Forelimb muscle (tissue), 1 donor: ENCODE results near the gene KRT82. TPM values are rescaled to one million over a fixed set of nuclear protein-coding genes. Genes with fewer than 3 reads are reported as not detected.
"Not testable (repeated sequence)": the region's sequence is repeated elsewhere in the genome, so short reads cannot be mapped to it uniquely, and the experiment has no call there.

Experiments
- DNase-seq: peaks from one replicate; pipeline ENCODE4 v3.0.0-alpha.2; 2013; ENCODE audit warnings: low read depth
- polyA plus RNA-seq: library from polyadenylated mRNA; unstranded; fragments of 120-200 nt; gene quantifications from one replicate; pipeline ENCODE4 v1.2.1, GENCODE V29; 2013; ENCODE audit not compliant: insufficient read length

KRT82 gene
- polyA plus RNA-seq = not detected

DNA sequence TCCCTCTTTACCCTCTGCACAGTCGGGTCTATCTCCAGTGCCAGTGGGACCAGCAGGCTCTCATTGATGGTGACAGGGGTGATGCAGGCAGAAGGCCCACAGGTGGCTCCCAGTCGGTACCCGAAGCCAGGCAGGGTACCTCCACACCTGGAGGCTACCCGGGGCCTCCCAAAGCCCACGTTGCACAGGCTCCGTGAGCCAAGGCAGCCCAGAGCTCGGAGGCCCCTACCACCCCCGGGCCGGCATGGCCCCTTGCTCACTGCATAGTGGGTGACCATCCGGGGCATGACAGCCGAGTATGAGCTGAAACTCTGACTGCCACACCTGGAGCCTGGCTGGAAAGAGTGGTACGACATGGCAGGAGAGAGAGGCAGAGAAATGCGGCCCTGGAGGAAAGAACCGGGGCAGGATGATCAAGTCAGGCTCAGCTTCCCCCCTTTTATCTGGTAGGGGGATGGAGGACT lies at the start of gene KRT82:
Gene KRT82, minus strand, starts transcription at position 414 of the 464 bp plus-strand sequence. Its CDS starts 58 bp downstream, at position 356.
- no peak for DNase-seq

DNA sequence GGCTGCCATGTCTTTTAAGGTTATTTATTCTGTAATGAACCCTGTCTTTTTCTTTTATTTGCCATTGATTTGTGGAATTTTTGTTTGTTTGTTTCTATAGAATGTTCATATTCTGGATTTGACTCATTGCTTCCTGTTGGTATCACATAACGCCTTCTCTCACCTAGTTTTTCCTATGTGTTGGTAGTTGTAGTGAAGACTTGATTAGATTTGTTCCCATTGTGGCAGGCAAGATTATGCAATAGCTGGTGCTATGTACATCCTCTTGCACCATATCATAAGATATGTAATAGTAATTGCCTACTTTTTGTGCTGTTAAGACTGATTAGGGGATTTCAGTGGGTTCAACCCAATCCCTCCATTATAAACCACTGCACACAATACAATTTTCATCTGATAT lies 49.7 kb upstream of the KRT82 start:
- DNase-seq = no peak

DNA sequence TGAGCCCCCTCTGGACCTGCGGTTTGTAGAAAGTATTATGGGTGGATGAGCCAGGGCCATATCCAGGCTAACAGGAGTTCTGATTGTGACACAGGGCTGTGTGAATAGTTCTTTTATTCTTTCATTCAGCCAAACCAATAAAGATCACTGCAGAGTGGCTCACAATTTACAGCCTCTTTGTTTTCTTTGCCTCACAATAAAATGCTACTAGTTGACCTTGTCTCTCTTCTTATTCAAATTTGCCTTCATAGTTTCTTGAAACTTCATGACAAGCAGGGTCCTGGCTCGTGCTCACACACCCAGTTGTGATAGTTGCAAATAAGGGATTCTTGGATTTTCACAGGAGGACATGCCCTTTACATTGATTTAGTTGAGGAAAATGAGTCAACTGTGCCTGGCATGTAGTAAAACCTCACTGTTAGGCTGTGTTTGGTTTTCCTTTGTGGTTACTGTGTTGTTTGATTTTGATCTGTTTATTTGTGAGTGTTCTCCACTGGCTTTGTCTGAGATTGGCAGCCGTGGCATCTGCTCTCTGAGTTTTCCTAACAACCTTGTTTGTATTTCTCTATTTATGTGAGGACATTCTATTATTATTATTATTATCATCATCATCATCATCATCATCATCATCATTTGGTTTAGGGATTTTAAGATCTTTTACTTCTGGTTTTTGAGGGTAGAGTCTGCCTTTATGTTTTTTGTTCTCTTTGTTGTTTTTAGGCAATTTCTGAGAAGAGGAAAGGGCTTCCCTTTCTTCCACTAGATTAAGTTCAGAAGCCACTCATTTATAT lies 48.5 kb upstream of the KRT82 start:
- DNase-seq = no peak

DNA sequence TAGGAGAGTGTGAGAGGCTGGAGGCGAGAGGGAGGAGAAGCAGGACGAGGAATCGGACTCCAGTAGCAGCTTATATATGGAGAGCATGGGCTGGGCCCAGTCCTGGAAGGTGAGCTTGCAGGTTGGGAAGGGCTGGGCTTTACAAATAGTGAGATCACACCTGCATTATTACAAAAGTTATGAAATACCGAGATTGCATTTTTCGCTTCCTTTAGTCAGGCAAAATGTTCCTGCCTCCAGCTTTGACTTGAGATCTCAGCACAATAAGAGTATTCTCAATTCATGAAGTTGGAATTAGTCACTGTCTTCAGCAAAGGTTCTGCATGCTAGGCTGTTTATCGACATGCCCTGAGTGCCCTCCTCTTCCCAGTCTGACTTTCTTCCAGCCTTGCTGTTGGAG lies 46.0 kb upstream of the KRT82 start, which contains the start of gene KRT6B:
Gene KRT6B, minus strand, starts transcription at position 46 of the 400 bp plus-strand sequence. CDS start 68 bp downstream, outside the sequence.
- DNase-seq = no peak

DNA sequence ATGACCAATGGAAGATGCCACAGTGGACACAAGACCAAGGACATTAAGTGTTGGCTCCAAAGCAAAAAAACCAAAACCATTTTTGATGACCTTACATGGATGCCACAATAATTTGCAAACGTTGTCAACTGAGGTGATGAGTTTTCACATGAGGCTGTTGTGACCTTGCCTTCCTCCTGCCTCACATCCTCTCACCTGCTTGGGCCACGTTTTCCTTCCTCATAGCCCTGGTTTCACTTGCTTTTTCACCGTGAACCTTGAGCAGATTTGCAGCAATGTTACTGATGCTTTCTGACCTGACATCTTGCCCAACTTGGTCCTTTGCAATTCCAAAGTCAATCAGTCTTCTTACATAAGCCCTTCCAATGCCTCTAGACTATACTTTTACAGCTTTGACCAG lies 42.1 kb upstream of the KRT82 start:
- no peak for DNase-seq

DNA sequence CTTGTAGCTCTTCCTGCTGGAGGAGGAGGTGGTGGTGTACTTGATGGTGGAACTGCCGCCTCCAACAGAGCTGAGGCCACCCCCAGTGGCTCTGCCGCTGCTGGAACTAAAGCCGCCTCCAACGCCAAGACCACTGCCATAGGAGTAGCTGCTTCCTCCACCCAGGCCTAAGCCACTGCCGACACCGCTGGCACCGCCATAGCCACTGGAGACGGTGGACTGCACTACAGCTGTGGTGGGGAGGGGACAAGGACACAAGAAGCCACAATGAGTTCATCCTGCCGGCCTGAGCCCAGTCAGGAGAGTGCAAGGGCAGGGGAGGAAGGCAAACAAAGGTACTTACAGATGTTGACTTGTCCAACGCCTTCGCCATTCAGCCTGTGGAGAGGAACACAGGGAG lies 41.1 kb upstream of the KRT82 start:
- not testable (repeated sequence) for DNase-seq

DNA sequence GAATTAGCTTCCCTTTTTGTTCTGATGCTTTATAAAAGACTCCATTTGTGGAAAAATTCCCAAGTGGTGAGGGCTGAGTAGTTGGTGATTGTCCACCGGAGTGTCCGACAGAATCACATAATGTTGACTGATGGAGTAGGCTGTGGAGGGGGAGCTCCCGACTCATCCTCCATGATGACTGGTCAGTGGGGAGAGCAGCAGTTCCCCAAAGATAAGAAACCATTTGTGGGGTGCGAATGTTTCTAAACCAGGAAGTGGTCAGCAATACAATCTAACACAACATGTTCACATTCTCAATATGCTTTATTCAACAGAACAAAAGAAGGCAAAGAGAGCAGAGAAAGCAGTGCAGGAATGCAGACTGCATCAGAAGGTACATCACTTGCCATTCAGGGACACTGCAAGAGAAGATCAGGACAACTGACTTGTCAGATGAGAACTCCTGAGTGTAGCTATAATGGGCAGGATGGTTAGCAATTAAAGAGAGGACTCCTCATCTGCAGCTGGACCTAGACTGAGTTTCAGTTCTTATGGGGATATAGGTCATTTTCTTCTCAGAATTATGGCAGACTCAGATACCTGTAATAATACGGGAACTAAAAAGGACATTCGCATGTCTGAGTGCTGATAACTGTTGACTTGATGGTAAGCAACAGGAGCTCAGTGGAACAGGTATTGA lies 40.4 kb upstream of the KRT82 start:
- no peak for DNase-seq

DNA sequence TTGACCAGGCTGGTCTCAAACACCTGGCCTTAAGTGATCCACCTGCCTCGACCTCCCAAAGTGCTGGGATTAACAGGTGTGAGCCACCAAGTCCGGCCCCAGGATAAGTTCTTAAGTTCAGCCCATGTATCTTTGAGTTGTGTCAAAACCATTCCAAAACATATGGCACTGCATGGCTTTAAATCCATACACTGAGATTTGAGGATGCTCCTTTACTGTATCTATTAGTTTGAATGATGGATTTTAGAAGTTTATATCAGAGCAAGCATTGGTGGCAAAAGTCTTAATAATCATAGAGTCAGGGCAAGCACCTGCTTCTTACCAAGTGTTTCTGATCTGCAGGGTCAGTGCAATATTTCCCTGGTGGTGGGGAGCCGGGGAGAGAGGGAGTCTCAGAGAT lies 39.7 kb upstream of the KRT82 start:
- DNase-seq = no peak

DNA sequence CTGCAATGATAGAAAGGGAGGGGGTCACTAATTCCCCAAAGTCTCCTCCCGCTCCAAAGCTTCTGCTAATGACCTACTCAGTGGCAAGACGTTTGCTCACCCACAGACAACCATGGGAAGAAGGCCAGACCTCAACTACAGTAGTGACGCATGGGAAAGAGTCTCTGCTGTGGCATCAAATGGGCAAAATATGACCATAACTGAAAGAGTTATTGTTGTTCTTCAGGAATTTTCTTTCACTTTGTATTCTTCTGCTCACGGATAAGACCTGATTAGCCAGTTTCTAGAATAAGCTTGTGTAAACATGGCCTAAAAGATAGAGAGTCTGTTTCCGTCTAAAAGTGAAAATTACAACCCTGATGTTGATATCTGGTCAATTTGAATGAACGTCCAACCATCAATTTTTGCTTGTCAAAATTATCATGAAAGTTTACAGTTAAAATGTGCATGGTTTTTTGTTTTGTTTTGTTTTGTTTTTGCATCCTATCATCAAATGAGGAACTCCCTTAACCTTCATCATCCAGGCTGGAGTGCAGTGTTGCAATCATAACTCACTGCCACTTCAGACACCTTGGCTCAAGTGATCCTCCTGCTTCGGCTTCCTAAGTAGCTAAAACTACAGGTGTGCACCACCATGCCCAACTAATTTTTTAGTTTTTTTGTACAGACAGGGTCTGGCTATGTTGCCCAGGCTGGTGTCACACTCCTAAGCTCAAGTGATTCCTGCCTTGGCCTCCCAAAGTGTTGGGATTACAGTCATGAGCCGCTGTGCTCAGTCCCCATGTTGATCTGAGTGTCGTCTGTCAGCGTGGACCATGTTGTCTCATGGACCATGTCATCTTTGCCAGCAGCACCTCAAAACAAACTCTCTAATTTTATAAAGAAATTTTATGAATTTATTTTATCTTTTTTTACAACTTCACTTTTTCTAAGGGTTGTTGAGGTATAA lies 38.8 kb upstream of the KRT82 start:
- DNase-seq = no peak

DNA sequence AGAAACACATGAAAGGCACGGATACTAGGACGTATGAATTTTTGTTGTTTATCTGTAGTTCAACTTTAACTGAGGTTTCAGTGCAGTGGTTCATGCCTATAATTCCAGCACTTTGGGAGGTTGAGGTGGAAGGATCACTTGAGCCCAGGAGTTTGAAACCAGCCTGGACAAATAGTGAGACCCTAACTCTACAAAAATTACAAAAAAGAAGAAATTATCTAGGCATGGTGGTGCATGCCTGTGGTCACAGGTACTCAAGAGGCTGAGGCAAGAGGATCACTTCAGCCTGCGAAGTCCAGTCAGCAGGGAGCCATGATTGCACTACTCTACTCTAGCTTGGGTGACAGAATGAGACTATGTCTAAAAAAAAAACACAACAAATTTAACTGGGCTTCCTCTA lies 37.8 kb upstream of the KRT82 start:
- DNase-seq = no peak

DNA sequence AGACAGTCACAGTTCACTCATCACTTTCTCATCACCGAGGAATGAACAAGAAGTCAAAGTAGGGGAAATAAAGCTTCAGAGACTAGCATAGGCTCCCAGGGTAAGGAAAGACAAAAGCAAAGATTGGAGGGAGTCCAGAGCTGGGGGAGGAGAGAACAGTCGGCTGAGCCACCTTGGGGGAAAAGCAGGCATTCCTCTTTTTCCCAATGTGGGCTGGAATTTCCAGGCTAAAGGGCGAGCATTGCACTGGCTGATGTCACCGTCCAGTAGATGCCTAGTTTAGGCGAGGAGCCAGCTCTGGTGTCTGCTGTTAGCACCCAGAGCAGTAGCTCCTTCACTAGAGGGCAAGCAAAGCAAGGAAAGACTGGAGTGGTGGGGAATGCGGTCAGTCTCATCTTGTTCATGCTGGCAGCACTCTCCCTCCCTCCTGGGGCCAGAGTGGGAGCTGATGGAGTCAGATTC lies 36.5 kb upstream of the KRT82 start:
- no peak for DNase-seq

DNA sequence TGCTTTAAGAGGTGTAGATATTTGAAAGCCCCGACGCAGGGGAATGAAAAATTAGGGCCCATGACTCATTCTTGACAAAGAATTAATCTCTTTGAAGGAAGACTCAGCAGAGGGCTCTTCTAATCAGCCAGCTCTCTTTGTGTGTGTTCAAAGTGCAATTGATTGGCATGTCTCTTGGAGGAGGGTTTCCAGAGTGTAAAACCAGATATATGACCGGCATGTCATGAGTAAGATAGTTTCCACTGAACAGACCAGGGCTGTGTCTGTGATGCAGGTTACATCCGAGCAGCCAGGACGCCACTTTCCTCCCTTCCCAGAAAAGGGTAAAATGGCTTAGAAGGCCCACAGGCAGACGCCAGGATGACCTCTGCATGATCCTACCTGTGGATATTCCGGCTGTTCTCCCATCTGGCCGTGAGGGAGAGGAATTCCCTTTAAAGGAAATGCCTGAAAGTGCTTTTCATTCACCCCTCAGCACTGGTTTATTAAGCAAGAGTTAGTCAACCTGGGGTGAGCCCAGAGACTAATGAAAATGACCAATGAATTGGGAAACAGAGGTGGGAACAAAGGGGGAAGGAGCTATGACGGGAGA lies 35.3 kb upstream of the KRT82 start:
- DNase-seq = no peak

DNA sequence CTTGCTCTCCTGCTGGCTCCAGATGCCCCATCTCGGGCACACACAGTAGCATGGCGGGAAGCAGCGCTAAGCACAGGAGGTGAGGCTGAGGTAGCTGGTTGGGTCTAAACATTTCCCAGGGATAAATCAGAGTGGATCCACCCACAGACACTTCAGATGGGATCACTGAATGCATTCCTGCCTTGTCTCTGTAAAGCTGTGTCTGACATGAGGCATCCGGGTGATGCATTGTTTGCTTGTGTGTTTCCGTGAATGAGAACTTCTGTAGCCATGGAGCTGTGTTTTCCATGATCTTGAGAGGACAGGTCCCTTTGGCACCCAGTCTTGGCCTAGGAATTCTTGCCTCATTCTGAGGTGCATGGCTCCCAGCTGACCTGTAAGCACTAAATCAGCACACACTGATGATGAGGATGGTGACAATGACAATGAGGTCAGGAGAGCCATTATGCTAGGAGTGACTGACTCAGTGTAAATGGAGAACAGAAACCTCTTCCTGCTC lies 34.7 kb upstream of the KRT82 start:
- no peak for DNase-seq

DNA sequence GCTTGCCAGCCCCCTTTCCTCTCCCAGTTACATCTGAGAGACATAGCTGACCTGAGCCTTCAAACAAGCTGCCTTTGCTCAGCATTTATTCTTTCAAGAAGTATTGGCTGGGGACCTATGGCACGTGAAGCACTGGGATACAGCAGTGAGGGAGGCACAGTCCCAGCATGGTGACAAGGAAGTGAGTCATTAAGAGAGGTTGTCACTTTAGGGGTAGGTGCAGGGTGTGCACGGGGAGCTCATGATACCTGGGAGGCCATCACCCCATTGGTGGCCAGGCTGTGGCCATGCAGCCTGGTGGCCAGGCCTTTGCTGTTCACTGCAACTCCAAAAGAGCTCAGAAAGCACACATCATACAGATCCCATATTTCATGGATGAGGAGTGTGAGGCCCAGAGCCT lies 33.7 kb upstream of the KRT82 start:
- no peak for DNase-seq

DNA sequence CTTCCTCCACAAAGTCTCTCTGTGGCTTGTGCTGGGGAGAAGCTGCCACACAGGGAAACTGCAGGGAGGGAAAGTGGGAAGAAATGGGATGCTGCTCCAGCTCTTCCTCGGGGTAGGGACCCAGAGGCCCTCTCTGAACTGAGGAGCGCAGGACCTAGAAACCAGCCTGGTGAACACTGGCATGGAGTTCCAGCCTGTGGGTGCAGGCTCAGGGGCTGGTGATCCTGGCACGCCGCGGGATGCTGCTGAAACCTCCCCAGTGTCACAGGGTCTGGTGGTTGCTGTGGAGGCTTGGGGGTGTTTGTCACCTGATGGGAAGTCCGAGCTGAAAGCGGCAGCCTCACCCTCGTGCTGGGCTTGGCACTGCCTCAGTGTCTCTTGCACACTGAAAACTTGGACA lies 33.3 kb upstream of the KRT82 start:
- no peak for DNase-seq

DNA sequence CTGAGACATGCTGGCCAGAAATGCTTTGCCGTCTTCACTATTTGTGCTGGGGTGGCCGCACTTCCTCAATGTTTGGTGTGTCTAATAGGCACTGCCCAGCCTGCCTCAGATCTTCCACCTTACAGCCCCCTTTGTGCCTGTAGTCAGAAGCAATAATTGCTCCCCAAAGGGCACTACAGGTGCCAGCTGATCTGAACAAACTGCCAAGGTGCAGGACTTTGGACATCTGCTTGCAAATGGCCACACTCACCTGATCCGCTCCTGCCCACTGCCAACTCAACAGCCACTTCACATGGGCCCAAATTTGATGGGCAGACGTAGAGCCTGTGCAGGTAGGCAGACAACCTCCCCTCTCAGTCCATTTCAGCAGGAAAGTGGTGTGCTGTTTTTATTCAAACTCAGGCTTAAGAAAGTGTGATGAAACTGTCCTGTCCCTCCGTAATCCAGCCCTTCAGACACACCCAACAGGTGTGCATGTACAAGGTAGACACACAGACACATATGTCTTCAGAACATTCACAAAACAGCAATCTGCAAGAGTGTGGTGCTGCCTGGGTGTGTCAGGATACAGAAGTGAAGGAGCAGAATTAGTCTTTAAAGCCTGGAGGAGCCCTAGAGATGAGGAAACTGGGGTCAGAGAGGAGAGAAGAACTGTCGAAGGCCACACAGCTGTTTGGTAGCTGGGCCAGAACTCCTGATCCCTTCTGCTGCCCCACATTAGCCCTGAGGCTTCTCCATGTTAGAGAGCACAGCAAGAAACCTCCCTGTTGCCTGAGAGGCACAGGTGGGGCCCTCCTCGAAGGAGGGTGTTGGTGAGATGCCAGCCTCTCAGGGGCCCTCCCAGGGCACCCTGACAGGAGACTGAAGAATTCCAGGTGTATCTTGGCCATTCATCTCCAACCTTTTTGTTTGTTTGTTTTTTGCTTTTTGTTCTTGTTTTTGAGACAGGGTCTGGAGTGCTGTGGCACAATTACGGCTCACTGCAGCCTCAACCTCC lies 32.5 kb upstream of the KRT82 start:
- DNase-seq = no peak

DNA sequence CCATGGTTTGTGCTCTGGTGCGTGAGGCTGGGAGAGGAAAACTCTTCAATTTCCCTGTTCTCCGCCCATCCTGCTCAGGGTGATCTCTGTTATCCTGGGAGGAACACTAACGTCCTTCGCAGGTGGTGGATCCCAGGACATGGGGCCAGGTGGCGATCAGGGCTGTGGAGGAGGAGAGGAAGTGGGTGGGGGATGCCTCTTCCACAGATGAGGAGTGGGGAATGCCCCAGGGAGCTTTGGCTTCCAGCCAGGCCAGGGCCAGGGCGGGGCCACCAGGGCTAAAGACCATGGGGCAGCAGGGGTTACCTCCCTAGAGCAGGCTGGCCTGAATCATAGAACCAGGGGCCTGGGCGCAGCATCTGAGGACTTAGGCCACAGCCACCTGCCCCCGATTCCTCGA lies 31.4 kb upstream of the KRT82 start:
- no peak for DNase-seq

DNA sequence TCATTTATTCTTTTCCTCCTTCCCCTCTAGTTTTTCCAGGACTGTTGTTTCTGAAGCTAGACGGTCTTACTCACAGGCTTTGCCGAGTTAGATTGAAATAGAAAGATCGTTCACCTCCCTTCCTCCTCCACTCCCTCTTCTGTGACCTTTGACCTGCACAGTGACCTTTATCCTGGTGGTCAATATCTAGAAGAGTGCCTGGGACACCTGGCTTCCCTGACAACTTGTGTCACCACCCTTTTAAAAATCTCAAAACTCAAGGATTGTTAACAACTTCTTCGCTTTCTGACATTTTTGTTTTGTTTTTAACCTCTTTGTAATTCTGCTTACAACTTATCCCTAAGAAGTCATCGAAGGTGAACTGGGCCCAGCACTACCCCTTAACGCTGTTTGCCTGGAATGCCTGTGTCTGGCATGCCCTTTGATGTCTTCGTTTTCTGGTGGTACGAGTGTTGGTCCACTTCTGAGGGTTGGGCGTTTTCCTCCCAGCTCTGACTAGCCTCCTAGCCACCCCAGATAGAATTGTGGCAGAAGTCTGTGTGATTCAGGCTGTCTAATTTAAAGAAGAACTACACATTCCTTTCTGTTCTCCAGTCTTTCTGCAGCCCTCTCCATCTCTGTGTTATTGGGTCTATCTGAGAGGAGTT lies 30.8 kb upstream of the KRT82 start:
- no peak for DNase-seq
